Activated effector memory CD4-positive, alpha-beta T cell treated with Interleukin-2 at 50 U/mL for 16 hours (primary cell): ENCODE measurements around the gene SYNPR.
"Not testable (repeated sequence)": the region's sequence is repeated elsewhere in the genome, so short reads cannot be mapped to it uniquely, and the experiment has no call there.

Source experiments
- DNase-seq: peaks from one replicate; pipeline ENCODE4 v3.0.0-alpha.2; 2020

Gene SYNPR

DNA sequence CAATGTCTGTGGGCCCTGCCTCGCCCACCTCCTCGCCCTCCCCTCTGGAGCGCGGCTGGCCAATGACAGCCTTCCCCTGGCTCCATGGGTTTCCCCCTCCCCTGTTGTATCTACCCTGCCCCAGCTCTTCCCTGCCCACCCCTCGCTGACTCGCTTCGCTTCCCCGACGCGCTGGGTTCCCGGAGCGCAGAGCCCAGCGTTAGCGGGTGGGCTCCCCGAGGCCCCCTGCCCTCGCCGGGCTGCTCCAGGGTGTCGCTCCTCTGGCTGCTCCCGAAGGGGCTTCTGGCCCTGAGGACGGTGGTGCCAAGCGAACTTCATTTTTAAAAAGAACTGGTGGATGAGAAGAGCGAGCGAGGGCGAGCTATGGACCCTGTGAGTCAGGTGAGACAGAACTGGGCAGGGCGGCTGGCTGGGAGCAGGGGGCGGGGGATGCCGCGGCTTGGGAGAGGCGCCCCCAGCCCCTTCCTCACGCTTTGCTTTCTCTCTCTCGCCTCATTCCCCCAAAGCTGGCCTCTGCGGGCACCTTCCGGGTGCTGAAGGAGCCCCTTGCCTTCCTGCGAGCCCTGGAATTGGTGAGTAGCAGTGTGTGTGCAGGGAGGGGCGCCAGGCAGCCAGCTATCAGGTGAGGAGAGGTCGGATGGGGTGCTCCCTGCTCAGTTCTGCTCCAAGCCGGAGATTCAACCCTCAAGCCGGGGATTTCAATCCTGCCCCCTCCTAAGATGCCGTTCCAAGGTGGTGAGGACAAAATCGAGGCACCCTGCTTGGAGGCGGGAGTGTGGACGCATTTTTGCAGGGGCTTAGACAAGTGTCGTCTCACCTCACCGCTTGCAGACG lies at the start of gene SYNPR:
SYNPR (plus strand) TSS at position 138 of the 834 bp plus-strand sequence.
- no peak for DNase-seq

DNA sequence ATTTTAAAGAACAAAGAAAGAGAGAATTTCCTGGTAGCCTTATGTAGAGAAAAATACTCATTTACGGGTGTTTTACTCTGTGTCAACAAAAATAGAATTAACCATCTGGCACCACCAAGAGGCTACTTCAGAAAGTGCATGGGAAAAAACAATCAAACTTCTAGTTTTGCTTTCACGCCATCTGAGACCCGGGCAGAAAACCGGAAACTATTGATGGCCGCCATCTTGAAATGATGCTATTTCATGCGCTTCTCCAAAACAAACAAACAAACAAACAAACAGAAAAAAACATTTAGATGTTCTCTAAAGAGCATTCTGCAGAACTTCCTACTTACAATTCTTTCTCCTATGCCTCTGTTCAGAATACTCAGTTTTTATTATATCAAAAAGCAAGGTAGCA lies 49.4 kb upstream of the SYNPR start:
- DNase-seq, result no peak

DNA sequence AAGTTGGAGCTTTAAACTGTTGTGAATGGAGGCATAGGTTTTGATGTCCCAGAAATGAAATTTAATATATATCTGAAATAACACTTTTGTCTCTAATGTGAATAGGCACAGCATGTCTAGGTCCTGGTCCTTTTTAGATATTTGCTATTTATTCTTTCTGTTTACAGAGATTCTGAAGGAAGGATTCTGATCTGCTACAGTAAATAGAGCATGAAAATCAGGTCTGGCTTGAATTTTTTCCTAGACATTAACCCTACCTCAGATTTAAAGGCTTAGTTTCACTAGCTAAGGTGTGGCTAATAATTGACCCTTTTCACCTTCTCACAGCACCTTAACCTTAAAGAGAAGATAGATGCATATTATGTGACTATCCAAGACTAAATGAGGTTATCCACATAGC lies 48.0 kb upstream of the SYNPR start:
- DNase-seq, result no peak

DNA sequence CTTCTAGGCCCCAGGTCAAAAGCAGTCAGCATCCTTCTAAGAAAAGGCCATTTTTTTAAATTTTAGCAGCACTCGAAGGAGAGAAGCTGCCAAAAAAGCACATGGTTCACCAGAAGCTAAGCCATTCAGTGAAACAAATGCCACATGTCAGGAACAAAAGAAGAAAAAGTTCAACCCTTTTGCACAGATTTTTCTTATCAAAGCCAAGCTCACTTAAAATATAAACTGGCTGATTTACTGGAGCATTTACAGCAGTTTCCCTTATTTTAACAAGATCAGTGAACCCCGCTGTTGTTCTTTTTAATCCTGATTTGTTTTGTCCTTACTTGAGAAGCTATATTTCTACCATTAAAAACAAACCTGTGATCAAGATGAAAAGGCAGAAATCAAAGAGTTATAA lies 46.5 kb upstream of the SYNPR start:
- DNase-seq, result no peak

DNA sequence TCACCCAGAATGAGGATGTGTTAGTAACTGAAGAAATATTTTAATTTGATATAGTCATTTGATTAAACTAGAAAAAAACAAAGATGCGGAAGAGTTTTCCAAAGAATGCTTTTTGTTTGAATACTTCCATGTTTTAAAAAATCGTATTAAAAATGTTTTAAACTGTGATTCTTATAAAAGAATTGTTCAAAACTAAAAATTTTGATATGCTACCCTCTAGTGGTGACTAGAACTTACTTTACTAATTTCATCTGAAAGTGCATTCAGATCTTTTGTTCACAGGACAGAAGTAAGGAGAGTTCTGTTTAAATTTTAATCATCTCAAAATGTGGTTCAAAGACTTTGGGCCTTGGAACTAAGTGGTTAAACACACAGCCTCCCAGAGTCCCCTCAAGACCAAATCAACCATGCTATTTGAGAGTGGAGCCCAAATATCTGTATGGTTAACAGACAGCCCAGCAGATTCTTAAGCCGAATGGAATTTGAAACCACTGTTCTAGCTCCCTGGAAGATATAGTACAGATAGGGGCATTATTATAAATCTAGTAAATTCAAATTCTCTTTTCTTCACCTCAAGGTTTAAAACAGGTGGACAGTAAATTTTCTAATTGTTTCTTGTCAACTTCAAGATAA lies 45.2 kb upstream of the SYNPR start:
- DNase-seq, result no peak

DNA sequence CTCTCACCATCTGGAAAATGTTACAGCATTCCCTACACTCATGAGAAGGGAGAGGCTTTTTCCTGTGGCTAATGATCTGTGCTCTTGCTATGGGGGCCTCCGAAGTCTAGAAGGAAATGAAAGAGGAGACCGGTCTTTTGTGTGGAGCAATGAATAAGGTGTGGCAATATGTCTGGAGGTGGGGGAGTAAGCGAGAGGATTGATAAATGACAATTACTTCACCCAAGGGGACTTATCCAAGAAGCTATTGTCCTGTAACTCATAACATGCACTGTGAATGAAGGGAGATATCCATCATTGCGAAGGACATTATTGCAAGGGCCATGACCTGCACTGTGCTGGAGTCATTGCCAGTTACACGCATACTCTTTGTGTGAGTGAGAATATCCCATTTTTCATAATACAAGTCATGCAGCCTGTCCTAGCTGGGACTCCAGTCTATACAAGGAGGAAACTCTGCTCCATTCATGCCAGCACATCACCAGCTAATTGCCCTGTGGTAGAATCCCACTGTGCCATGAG lies 37.7 kb upstream of the SYNPR start:
- DNase-seq, result no peak

DNA sequence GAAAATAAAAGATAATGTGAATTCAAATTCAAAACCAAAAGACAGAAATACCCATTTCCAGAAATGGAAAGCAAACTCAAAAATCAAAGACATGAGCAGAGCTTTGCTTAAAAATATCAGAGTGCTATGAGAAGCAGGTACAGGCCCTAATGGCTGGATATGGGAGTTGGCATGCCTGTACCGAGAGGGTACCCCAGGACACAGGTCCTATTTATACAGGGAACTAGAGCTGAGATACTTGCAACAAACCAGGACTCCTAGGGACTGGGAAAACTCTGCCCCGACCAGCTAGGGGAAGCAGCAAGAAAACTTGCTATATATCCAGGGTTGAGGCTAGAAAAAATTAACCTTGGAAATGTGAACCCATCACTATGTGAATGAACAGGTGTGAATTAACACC lies 36.0 kb upstream of the SYNPR start:
- DNase-seq, result no peak

DNA sequence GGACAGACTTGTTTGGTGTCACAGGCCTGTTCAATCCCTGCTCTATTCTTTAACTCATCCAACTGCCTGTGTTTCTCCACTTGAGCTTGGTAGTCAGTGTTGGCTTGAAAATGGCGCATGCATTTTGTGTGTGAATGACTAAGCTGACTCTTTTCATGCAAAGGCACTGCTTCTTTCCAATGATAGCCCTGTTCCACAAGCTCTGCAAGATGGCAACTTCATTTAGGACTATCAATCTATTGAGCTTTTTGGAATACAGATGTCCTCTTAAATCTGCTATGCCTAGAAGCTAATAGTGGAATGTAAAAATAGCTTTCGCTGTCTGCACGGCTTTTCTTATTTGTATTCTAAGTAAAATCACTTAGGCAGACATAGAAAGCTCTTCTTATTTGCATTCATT lies 33.6 kb upstream of the SYNPR start:
- no peak for DNase-seq

DNA sequence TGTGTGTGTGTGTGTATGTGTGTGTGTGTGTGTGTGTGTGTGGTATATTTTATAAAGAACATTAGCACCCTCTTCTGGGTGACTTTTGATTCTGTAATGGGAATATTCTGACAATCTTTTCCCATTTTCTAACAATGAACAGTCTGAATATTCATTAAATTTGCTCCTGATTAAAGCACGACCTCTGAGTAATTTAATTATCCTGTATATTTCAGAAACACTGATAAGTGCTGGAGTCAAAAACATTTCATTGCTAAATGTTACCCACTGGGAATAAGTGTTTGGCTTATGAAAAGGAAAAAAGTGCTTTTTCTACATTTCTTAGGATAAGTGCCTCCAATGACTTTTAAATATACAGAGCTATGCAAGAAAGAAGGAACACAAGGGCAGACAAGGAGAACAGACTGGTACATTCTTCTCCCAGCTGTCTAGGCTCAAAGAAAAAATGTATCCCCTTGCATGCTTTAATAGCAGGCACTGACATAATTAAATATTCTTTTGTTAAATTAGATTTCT lies 32.3 kb upstream of the SYNPR start:
- DNase-seq, result no peak

DNA sequence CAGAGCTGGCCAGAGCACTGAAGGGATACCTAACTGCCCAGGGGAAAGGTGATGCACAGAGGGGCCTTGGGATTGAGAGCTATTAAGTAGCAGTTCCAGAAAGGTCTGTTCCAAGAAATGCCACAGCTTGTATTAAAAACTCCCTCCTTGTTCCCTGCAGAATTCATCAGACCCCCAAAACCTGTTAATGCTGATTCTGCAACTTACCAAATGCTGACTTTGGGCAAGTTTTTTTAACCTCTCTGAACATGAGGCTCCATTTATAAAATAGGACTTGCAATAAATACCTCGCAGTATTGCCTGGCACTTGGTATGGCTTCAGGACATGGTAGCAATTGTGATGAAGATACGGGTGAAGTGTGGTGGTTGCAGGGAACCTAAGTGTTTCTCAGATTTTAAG lies 30.1 kb upstream of the SYNPR start:
- no peak for DNase-seq

DNA sequence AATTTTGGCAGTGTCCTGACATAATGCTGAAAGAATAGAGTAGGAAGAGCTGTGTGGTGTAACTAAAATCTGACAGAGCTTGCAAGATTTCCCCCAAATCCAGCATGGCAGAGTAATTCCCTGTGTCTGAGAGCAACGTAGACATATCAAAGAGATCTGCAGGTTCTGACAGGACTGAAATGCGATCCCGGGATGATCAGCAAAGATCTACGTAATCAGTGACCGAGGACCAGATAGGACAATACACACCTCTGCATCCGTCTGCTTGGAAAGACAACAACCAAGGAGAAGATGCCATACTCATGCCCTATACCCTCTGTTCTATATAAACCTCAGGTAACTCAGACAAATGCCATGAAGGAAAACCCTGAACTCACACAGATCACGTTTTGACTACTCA lies 26.6 kb upstream of the SYNPR start:
- DNase-seq, result no peak

DNA sequence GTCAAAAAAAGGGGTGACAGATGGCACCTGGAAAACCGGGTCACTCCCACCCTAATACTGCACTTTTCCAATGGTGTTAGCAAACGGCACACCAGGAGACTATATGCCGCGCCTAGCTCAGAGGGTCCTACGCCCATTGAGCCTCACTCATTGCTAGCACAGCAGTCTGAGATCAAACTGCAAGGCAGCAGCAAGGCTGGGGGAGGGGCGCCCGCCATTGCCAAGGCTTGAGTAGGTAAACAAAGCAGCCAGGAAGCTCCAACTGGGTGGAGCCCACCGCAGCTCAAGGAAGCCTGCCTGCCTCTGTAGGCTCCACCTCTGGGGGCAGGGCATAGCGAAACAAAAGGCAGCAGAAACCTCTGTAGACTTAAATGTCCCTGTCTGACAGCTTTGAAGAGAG lies 22.3 kb upstream of the SYNPR start:
- not testable (repeated sequence) for DNase-seq

DNA sequence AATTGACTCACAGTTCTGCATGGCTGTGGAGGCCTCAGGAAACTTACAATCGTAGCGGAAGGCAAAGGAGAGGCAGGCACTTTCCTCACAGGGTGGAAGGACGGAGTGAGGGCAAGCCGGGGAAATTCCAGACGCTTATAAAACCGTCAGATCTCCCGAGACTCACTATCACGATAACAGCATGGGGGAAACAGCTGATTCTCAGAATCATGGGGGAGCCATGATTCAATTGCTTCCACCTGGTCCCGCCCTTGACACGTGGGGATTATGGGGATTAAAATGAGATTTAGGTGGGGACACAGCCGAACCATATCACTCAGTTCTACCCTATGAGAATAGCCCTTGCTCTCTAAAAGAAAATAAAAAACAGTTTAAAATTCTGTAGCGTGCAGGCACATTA lies 13.4 kb upstream of the SYNPR start:
- no peak for DNase-seq

DNA sequence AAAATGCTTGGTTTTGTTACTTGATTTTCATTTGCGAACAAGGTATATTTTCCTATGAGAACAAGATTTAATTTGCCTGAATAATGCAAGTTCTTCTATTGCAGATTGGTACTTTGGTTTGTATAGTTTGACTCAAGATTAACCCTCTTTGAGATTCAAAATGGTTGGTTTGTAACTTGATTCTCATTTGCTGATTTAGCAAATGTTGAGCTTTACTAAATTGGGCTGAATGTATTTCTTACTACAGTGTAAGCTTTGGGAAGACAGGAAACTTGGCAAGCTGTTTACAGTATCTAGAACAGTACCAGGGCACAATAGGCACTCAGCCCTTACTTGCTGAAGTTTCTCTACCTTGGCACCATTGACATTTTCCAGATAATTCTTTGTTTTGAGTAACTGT lies 3.7 kb upstream of the SYNPR start:
- DNase-seq, result no peak

DNA sequence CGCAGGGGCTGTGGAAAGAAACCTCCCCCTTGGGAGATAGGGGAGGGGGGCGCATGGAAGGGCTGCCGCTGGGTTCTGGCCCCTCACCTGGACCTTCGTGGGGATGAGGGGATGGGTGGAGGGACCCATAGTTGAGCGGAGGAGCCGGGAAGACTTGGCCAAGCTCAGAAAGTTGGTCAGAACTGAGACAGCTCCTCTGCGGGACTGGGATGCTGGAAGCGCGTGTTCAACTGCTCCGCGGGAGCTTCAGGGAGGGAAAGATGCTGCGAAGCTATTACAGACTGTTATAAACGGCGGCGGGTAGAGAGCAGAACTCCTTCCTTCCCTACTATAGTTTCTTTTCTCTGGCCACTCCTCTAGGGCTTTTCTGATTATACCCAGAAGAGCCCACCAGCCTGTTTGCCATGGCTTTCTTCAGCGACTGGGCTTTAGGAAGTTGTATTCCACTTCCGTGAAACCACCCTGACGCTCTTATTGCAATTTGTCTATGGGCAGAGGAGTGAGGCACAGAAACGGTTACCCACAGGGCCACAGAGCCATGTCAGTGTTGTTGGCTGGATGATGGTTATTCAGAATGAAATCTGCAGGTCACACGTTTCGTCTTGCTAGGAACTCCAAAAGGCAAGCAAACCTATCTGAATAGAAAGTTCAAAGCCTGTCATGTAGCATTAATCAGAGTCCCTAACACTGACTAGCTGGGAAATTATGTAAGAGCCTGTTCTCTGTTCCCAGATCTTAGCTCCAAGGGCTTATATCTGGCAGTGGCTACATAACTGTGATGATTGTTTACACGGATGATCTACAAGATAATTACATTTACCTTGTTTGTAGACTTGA lies 1.1 kb downstream of the SYNPR start:
- no peak for DNase-seq

DNA sequence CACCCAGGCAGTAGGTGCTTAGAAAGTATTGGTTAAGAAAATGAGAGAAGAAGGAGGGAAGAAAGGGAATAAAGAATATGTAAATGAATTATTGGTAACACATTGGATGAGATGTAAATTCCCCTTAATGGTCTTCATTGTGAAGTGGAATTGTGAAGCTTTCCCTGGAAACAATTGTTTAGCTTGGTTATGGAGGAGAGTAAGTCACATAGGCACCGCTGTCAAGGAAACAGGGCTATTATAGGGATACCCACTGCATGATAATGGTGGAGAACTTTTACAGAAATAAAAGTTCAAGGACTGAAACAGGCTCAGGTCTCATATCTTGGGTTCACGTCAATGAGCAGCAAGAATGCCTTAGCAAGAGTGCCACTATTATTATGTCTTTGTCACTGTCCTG lies 9.5 kb downstream of the SYNPR start:
- no peak for DNase-seq

DNA sequence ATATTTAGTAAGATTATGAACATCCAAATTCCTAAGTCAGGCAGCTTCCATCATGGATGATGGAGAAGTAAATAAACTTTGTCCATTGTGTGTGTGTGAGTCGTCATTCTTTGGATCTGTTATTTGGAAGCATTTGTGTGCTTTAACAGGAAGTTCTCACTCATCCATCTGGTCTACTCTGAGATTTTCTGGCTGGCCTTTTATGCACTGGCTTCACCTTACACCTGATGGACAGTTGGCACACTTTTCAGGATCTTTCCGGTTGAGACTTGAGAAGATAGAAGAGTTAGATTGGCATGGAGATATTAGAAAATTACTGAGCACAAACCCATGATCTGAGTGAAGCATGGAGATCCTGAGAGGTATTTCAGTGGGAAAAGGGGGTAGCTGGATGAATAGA lies 12.6 kb downstream of the SYNPR start:
- DNase-seq, result no peak

DNA sequence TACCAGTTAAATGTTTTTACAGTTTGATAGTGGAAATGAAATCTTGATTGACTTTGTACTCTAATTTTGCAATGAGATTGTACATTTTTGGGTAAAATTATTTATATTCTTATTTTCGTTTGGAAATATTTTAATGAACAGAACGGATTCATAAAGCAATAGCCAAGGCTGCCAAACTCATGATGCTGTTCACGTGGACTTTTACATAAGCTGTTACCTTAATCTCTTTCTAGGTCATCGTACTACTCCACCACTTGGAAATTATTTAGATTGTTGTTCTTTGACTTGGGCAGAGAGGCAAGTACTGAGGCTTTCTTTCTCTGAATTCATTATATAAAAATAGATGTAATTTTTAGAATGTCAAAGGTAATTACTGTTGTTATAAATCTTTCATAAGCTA lies 16.2 kb downstream of the SYNPR start:
- no peak for DNase-seq

DNA sequence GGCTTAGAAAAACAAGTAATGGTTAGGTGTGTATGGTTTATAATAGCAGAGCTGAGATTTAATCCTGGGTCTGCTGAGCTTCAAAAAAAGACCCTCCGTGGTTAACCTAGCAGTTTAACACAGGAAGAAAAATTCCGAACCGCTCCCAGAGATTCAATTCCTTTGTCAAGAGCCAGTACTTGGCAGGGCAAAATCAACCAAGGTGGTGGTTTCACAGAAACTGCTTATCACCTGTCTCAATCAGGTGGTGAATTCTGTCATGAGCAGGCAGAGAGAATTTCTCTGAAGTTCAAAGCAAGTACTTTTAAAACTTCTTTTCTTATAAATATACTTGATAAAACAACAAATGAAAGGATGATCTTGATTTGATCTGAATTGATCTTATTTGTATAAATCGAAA lies 17.2 kb downstream of the SYNPR start:
- no peak for DNase-seq

DNA sequence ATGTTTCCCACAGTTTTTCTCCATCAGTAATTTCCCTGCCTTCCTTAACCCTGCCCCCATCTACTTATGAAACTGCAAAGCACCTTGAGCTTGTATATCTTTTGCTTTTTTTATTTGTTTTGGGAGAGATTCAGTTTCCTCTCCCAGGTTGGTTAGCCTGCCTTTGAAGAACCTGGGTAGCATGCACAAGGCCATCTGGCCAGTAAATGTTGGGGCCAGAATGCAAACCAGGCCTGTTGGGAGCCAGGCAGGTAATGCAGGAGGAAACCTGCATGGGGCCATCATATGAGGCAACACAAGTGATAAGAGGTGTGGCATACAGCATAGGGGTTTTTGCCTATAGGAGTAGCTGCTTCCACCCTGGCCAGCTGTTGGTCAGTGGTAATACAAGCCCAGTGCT lies 17.7 kb downstream of the SYNPR start:
- DNase-seq, result no peak

DNA sequence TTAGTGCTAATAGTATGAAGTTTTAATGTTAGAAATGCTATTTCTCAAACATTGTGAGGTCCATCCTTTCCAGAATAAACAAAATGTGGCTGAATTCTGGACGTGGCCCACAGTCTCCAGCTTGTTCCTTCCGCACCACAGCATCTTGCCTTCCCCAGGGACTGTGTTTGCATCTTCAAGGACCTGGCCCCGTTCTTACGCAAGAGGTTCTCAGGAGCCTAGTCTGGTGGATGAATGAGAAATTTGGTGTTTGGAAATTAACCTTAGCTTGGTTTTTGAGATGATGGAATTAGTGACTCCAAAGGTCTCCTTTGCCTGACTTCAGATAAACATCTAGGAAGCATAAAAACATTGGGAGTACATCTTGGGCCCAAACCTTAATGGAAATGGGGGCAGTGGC lies 18.1 kb downstream of the SYNPR start:
- no peak for DNase-seq

DNA sequence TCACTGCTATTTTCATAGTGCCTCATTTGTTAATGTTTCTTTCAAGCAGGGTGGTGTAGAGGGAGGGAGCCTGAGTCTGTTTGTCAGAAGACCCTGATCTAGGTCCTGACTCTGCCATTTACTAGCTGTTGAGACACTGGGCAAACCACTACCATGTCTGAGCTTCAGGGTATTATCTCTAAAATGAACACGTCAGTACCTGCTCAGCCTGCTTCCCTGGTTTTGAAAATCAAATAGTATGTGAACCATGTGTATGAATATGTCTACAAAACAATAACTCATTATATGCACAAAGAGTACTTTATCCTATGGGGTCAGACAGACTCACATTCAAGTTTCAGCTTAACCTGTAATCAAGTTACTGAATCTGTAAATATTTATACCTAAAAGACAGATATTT lies 25.1 kb downstream of the SYNPR start:
- no peak for DNase-seq

DNA sequence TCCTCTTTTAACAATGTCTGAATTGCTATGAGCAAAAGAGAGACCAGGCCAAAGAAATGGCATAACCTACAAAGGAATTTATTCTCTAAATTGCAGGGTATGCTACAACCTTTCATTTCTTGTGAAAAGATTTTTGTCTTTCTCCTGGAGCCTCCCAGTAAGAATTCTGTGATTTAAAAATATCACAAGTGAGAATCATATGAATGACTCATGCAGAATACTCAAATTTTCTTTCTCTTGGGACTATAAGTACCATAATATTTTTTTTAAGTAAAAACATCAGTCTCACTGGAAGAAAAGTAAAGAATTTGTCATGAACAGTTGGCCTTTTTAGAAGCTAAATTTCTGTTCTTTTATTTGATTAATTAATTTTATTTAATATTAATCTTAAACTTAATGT lies 26.3 kb downstream of the SYNPR start:
- no peak for DNase-seq
